Astrocyte (in vitro differentiated cells and primary cell): Measurements from ENCODE around the gene ANAPC10. TPM values are rescaled to one million over a fixed set of nuclear protein-coding genes. Genes with fewer than 3 reads are reported as not detected.

ENCODE experiments used
- DNase-seq: peaks from one replicate; pipeline ENCODE4 v3.0.0-alpha.2; 2010; ENCODE audit warnings: low read depth
- FAIRE-seq: peaks from 2 replicates; lab custom pipeline; 2011; peaks lifted over from hg19 to GRCh38; lab: Jason Lieb, UNC
- H2AFZ ChIP-seq: 2 replicates; pipeline ENCODE4 v1.6.0; 2012; ENCODE audit warnings: low read depth, low read length, inconsistent platforms
- H3K27ac ChIP-seq: 2 replicates; pipeline ENCODE4 v1.5.1; 2011; ENCODE audit warnings: low read depth, low read length, inconsistent platforms
- H3K27me3 ChIP-seq: 2 replicates; pipeline ENCODE4 v1.6.0; 2011; ENCODE audit warnings: low read length, inconsistent platforms; ENCODE audit not compliant: insufficient read depth
- H3K36me3 ChIP-seq: 2 replicates; pipeline ENCODE4 v1.5.1; 2011; ENCODE audit warnings: low read length, inconsistent platforms; ENCODE audit not compliant: insufficient read depth
- H3K4me1 ChIP-seq: 2 replicates; pipeline ENCODE4 v1.5.1; 2011; ENCODE audit warnings: low read length, inconsistent platforms; ENCODE audit not compliant: insufficient read depth
- H3K4me2 ChIP-seq: 2 replicates; pipeline ENCODE4 v1.6.0; 2012; ENCODE audit warnings: low read length, inconsistent platforms
- H3K4me3 ChIP-seq: 2 replicates; pipeline ENCODE4 v1.5.1; 2011; ENCODE audit warnings: low read depth, mild to moderate bottlenecking, low read length, inconsistent platforms; ENCODE audit not compliant: insufficient read depth
- H3K79me2 ChIP-seq: 2 replicates; pipeline ENCODE4 v1.6.0; 2012; ENCODE audit warnings: mild to moderate bottlenecking, low read length, inconsistent platforms; ENCODE audit not compliant: insufficient read depth
- H3K9ac ChIP-seq: 2 replicates; pipeline ENCODE4 v1.6.0; 2012; ENCODE audit warnings: mild to moderate bottlenecking, low read length, inconsistent platforms
- H3K9me3 ChIP-seq: 2 replicates; pipeline ENCODE4 v1.5.1; 2012; ENCODE audit warnings: low read depth, mild to moderate bottlenecking, low read length, inconsistent platforms; ENCODE audit not compliant: insufficient read depth
- H4K20me1 ChIP-seq: 2 replicates; pipeline ENCODE4 v1.6.0; 2012; ENCODE audit warnings: low read length, inconsistent platforms; ENCODE audit not compliant: insufficient read depth
- H3K27ac Mint-ChIP-seq: one replicate; pipeline ENCODE4 v1.8.0; 2021; ENCODE audit warnings: mild to moderate bottlenecking, mixed read lengths; ENCODE audit not compliant: unreplicated experiment
- H3K27me3 Mint-ChIP-seq: one replicate; pipeline ENCODE4 v1.8.0; 2021; ENCODE audit warnings: low read depth, mixed read lengths; ENCODE audit not compliant: unreplicated experiment
- H3K36me3 Mint-ChIP-seq: one replicate; pipeline ENCODE4 v1.8.0; 2021; ENCODE audit warnings: low read depth, mixed read lengths; ENCODE audit not compliant: unreplicated experiment
- H3K4me1 Mint-ChIP-seq: one replicate; pipeline ENCODE4 v1.8.0; 2021; ENCODE audit warnings: low read depth, mixed read lengths; ENCODE audit not compliant: unreplicated experiment
- H3K4me3 Mint-ChIP-seq: one replicate; pipeline ENCODE4 v1.8.0; 2021; ENCODE audit warnings: mild to moderate bottlenecking, moderate library complexity, mixed read lengths; ENCODE audit not compliant: unreplicated experiment
- H3K9me3 Mint-ChIP-seq: one replicate; pipeline ENCODE4 v1.8.0; 2021; ENCODE audit warnings: mild to moderate bottlenecking, mixed read lengths; ENCODE audit not compliant: unreplicated experiment
- EZH2 ChIP-seq: IDR thresholded peaks from 2 replicates; pipeline ENCODE4 v1.6.1; 2012; ENCODE audit warnings: mild to moderate bottlenecking, low read length, inconsistent platforms; ENCODE audit not compliant: insufficient read depth
- total RNA-seq: library from RNA; stranded (reverse); gene quantifications from 2 replicates; pipeline ENCODE4 v1.2.1, GENCODE V29; 2021
- TF ChIP-seq, protein P1 (sequence below): IDR thresholded peaks from 2 replicates; pipeline ENCODE4 v1.5.1; 2011; ENCODE audit warnings: low read depth, mild to moderate bottlenecking, inconsistent platforms, low read length, moderate library complexity; ENCODE audit not compliant: insufficient read depth

ANAPC10 gene
- total RNA-seq, 1 donor from 2014 or later, result 19.5 TPM

DNA sequence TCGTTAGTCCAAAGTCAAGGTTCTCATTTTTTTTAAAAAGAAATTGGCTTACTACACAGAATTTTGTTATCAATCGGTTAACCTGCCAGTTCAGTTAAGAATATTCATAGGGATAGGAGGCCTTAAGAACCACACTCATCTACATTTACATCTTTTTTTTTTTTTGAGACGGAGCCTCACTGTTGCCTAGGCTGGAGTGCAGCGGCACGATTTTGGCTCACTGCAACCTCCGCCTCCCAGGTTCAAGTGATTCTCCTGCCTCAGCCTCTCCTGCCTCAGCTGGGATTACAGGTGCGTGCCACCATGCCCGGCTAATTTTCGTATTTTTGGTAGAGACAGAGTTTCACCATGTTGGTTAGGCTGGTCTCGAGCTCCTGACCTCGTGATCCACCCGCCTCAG, 33.9 kb upstream of the ANAPC10 start:
- no peak for TF ChIP-seq EZH2
- TF ChIP-seq, protein P1, sequence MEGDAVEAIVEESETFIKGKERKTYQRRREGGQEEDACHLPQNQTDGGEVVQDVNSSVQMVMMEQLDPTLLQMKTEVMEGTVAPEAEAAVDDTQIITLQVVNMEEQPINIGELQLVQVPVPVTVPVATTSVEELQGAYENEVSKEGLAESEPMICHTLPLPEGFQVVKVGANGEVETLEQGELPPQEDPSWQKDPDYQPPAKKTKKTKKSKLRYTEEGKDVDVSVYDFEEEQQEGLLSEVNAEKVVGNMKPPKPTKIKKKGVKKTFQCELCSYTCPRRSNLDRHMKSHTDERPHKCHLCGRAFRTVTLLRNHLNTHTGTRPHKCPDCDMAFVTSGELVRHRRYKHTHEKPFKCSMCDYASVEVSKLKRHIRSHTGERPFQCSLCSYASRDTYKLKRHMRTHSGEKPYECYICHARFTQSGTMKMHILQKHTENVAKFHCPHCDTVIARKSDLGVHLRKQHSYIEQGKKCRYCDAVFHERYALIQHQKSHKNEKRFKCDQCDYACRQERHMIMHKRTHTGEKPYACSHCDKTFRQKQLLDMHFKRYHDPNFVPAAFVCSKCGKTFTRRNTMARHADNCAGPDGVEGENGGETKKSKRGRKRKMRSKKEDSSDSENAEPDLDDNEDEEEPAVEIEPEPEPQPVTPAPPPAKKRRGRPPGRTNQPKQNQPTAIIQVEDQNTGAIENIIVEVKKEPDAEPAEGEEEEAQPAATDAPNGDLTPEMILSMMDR, result no peak
- FAIRE-seq, result no peak
- H3K27ac ChIP-seq, result no peak overlapping the region

DNA sequence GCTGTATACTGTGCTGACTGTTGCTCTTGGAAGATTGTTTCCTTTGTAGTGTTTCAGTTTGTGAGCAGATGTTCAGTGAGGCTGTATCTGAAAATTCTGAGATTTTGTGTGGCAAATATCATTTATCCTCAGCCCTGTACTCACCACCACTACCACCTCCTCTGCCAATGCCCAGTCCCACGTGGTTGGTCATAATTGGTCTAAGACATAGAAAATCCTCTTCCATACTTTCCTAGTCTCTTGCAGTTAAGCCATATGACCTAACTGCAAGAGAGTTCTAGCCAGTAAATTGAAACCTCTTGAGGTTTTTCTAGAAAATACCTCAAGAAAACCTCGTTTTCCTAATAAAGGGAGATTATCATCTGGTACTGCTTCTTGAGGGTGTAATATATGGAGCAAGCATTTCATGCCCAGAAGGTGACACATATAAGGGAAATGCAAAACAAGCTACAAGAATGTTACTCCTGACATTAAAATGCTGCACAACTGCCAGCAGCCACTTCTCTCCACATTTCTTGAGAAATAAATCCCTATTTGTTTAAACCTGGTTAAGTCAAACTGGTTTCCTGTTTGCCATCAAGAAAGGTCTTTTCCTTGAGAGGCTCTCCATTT, 32.9 kb upstream of the ANAPC10 start:
- FAIRE-seq (peak; percentile 95), DNase-seq (peak; percentile 95)
- Histone ChIP-seq H3K9ac (no peak overlapping the region), H3K4me1 (peaks cover 18% of the 10 kb centered on the region), H3K9me3 (no peaks in the 10 kb centered on the region), H3K36me3 (peaks cover 25% of the 10 kb centered on the region), H3K27me3 (no peaks in the 10 kb centered on the region), H3K4me3 (no peak overlapping the region), H2AFZ (no peak overlapping the region), H4K20me1 (no peaks in the 10 kb centered on the region), H3K27ac (peak overlapping the region; percentile 51), H3K4me2 (peak overlapping the region; percentile 37), H3K79me2 (no peaks in the 10 kb centered on the region)
- Mint-ChIP-seq H3K4me3 (no peak overlapping the region), H3K27ac (peak overlapping the region; percentile 75), H3K9me3 (no peaks in the 10 kb centered on the region), H3K36me3 (peaks cover 9% of the 10 kb centered on the region), H3K4me1 (peaks cover 24% of the 10 kb centered on the region), H3K27me3 (no peaks in the 10 kb centered on the region)
- TF ChIP-seq, protein P1, result no peak
- no peak for TF ChIP-seq EZH2

More for the DNA sequence above, 33.9 kb upstream of the ANAPC10 start:
- Histone ChIP-seq H2AFZ (no peak overlapping the region), H3K27me3 (no peaks in the 10 kb centered on the region), H3K4me2 (no peak overlapping the region), H3K79me2 (no peaks in the 10 kb centered on the region), H4K20me1 (no peaks in the 10 kb centered on the region), H3K4me1 (peaks cover 18% of the 10 kb centered on the region), H3K36me3 (peaks cover 16% of the 10 kb centered on the region), H3K9me3 (no peaks in the 10 kb centered on the region), H3K9ac (no peak overlapping the region), H3K4me3 (no peak overlapping the region)
- peaks cover 4% of the 10 kb centered on the region for H3K36me3 Mint-ChIP-seq
- H3K4me3 Mint-ChIP-seq, result no peak overlapping the region
- H3K4me1 Mint-ChIP-seq, result peaks cover 24% of the 10 kb centered on the region
- H3K27me3 Mint-ChIP-seq, result no peaks in the 10 kb centered on the region
- H3K9me3 Mint-ChIP-seq, result no peaks in the 10 kb centered on the region
- H3K27ac Mint-ChIP-seq, result no peak overlapping the region
- DNase-seq, result no peak

DNA sequence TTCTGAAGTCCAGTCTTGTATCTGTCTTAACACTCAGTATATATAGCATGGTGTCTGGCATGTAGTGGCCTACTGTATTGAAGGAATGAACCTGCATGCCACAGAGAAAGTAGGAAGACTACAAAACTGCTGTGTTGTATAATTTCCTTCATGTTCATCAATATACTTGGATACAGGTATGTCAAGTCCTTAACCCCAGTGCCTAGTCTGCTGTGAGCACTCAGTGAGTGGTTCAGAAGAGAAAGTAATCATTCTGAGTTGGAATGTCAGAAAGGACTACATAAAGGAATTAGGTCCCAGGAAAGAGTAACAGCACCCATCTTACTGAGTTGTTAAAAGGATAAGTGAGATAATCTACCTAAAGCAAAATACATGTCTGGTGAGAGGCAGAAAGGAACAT, 32.1 kb upstream of the ANAPC10 start:
- no peak overlapping the region for H3K4me3 Mint-ChIP-seq
- TF ChIP-seq EZH2, result no peak
- TF ChIP-seq, protein P1, result no peak

More for the DNA sequence above, 32.1 kb upstream of the ANAPC10 start:
- no peaks in the 10 kb centered on the region for H3K27me3 Mint-ChIP-seq
- H3K4me2 ChIP-seq, result peak overlapping the region; percentile 37
- DNase-seq, result no peak
- no peaks in the 10 kb centered on the region for H4K20me1 ChIP-seq
- peaks cover 31% of the 10 kb centered on the region for H3K36me3 ChIP-seq
- H3K79me2 ChIP-seq, result no peaks in the 10 kb centered on the region
- H3K9me3 Mint-ChIP-seq, result no peaks in the 10 kb centered on the region
- no peak overlapping the region for H3K9ac ChIP-seq
- H3K36me3 Mint-ChIP-seq, result peaks cover 9% of the 10 kb centered on the region
- no peaks in the 10 kb centered on the region for H3K27me3 ChIP-seq
- H2AFZ ChIP-seq, result no peak overlapping the region
- H3K4me3 ChIP-seq, result no peak overlapping the region
- H3K27ac ChIP-seq, result peak overlapping the region; percentile 51
- no peak overlapping the region for H3K27ac Mint-ChIP-seq
- H3K9me3 ChIP-seq, result no peaks in the 10 kb centered on the region
- peaks cover 18% of the 10 kb centered on the region for H3K4me1 ChIP-seq
- no peak for FAIRE-seq
- peaks cover 24% of the 10 kb centered on the region for H3K4me1 Mint-ChIP-seq
